Neural cell (in vitro differentiated cells): ENCODE results near the gene PATZ1. TPM values are rescaled to one million over a fixed set of nuclear protein-coding genes. Genes with fewer than 3 reads are reported as not detected.

Experiments used
- H2AFZ ChIP-seq: fragments of 200-600, 300-800 bp; sonication (generic), shearing (Covaris generic); 2 replicates; pipeline ENCODE4 v1.6.0; 2014; ENCODE audit warnings: low read depth, mild to moderate bottlenecking, antibody characterized with exemption, low read length, moderate library complexity
- H3F3A ChIP-seq: fragments of 200-600 bp; shearing (Covaris generic); 2 replicates; pipeline ENCODE4 v1.6.1; 2016; ENCODE audit warnings: mild to moderate bottlenecking, moderate library complexity, mixed read lengths, antibody characterized with exemption, low read length; ENCODE audit not compliant: insufficient read depth, poor library complexity, severe bottlenecking
- H3K27ac ChIP-seq: fragments of 200-600, 300-800 bp; sonication (generic), shearing (Covaris generic); 2 replicates; pipeline ENCODE4 v1.5.1; 2014; ENCODE audit warnings: mild to moderate bottlenecking, low read length, moderate library complexity
- H3K27me3 ChIP-seq: fragments of 300-800, 200-600 bp; sonication (generic), shearing (Covaris generic); 2 replicates; pipeline ENCODE4 v1.6.0; 2014; ENCODE audit warnings: mild to moderate bottlenecking, low read depth, low read length, moderate library complexity; ENCODE audit not compliant: insufficient read depth
- H3K36me3 ChIP-seq: fragments of 300-800, 200-600 bp; sonication (generic), shearing (Covaris generic); 2 replicates; pipeline ENCODE4 v1.5.1; 2014; ENCODE audit warnings: mild to moderate bottlenecking, antibody characterized with exemption, low read length, moderate library complexity; ENCODE audit not compliant: insufficient read depth
- H3K4me2 ChIP-seq: fragments of 300-800, 200-600 bp; sonication (generic), shearing (Covaris generic); 2 replicates; pipeline ENCODE4 v1.6.0; 2014; ENCODE audit warnings: mild to moderate bottlenecking, low read length
- H3K4me3 ChIP-seq: fragments of 300-800, 200-600 bp; sonication (generic), shearing (Covaris generic); 2 replicates; pipeline ENCODE4 v1.5.1; 2014; ENCODE audit warnings: mild to moderate bottlenecking, low read length, moderate library complexity
- H3K79me2 ChIP-seq: fragments of 200-600 bp; shearing (Covaris generic); replicated peaks from 2 replicates; pipeline ENCODE4 v1.6.0; 2014; ENCODE audit warnings: mild to moderate bottlenecking, low read length, moderate library complexity; ENCODE audit not compliant: insufficient read depth
- H3K9ac ChIP-seq: fragments of 300-800, 200-600 bp; sonication (generic), shearing (Covaris generic); 2 replicates; pipeline ENCODE4 v1.6.1; 2016; ENCODE audit warnings: mild to moderate bottlenecking, low read length, mixed read lengths
- H3K9me2 ChIP-seq: fragments of 200-600 bp; shearing (Covaris generic); 2 replicates; pipeline ENCODE4 v1.6.1; 2016; ENCODE audit warnings: mild to moderate bottlenecking, low read length, mixed read lengths; ENCODE audit not compliant: insufficient read depth
- H3K9me3 ChIP-seq: fragments of 200-600, 300-800 bp; sonication (generic), shearing (Covaris generic); 2 replicates; pipeline ENCODE4 v1.6.1; 2016; ENCODE audit warnings: mild to moderate bottlenecking, mixed run types, low read length, moderate library complexity, mixed read lengths
- H4K20me1 ChIP-seq: fragments of 200-600 bp; shearing (Covaris generic); 2 replicates; pipeline ENCODE4 v1.6.1; 2016; ENCODE audit warnings: mild to moderate bottlenecking, mixed run types; ENCODE audit not compliant: insufficient read depth
- EP300 ChIP-seq: fragments of 450-650 bp; conservative IDR thresholded peaks from 2 replicates; pipeline ENCODE4 v1.6.1; 2014; ENCODE audit warnings: antibody characterized with exemption, mild to moderate bottlenecking, moderate library complexity; ENCODE audit not compliant: poor library complexity, severe bottlenecking
- EZH2 ChIP-seq: fragments of 200-600, 300-800 bp; shearing (Covaris generic), sonication (generic); IDR thresholded peaks from 2 replicates; pipeline ENCODE4 v1.6.1; 2014; ENCODE audit warnings: antibody characterized with exemption, low read length, borderline replicate concordance, mild to moderate bottlenecking; ENCODE audit not compliant: insufficient read depth, poor library complexity, severe bottlenecking
- MXI1 ChIP-seq: fragments of 450-650 bp; conservative IDR thresholded peaks from 2 replicates; pipeline ENCODE4 v1.6.1; 2014; ENCODE audit warnings: antibody characterized with exemption, mild to moderate bottlenecking; ENCODE audit not compliant: poor library complexity, severe bottlenecking
- POLR2AphosphoS5 ChIP-seq: IDR thresholded peaks from 2 replicates; pipeline ENCODE4 v1.6.1; 2012
- RAD21 ChIP-seq: fragments of 450-650 bp; conservative IDR thresholded peaks from 2 replicates; pipeline ENCODE4 v1.6.1; 2014; ENCODE audit warnings: antibody characterized with exemption, mild to moderate bottlenecking, moderate library complexity
- SMC3 ChIP-seq: fragments of 450-650 bp; conservative IDR thresholded peaks from 2 replicates; pipeline ENCODE4 v1.6.1; 2014; ENCODE audit warnings: antibody characterized with exemption, mild to moderate bottlenecking, moderate library complexity; ENCODE audit not compliant: poor library complexity
- TAF1 ChIP-seq: IDR thresholded peaks from 2 replicates; pipeline ENCODE4 v1.6.1; 2012; ENCODE audit warnings: low read depth
- polyA plus RNA-seq: library from polyadenylated mRNA; depleted of rRNA; stranded (reverse); fragments of >200 nt; gene quantifications from 2 replicates; pipeline ENCODE4 v1.2.3, GENCODE V29; 2014
- TF ChIP-seq, protein P1 (sequence below): fragments of 450-650 bp; IDR thresholded peaks from 2 replicates; pipeline ENCODE4 v1.5.1; 2014; ENCODE audit warnings: antibody characterized with exemption, mild to moderate bottlenecking, moderate library complexity; ENCODE audit not compliant: poor library complexity, severe bottlenecking
- TF ChIP-seq, protein P2 (sequence below): IDR thresholded peaks from 2 replicates; pipeline ENCODE4 v1.6.1; 2012; ENCODE audit warnings: borderline replicate concordance

PATZ1 gene
- polyA plus RNA-seq, 1 donor from 2014 or later: 33.5 TPM

GRCh38 chr22:31281733-31282132, 64.4 kb downstream of the PATZ1 start:
- Histone ChIP-seq H3K27ac (no peak overlapping the region), H3K9ac (no peak overlapping the region), H3K9me2 (no peaks in the 10 kb centered on the region), H3K9me3 (no peaks in the 10 kb centered on the region), H3K27me3 (no peaks in the 10 kb centered on the region), H3K4me2 (no peak overlapping the region), H3F3A (no peaks in the 10 kb centered on the region), H3K79me2 (no peaks in the 10 kb centered on the region), H2AFZ (no peak overlapping the region), H3K36me3 (peaks cover 5% of the 10 kb centered on the region), H4K20me1 (no peaks in the 10 kb centered on the region), H3K4me3 (no peak overlapping the region)
- TF ChIP-seq SMC3: no peak
- TF ChIP-seq TAF1: no peak
- no peak for TF ChIP-seq EZH2
- no peak for TF ChIP-seq EP300
- TF ChIP-seq, protein P1, sequence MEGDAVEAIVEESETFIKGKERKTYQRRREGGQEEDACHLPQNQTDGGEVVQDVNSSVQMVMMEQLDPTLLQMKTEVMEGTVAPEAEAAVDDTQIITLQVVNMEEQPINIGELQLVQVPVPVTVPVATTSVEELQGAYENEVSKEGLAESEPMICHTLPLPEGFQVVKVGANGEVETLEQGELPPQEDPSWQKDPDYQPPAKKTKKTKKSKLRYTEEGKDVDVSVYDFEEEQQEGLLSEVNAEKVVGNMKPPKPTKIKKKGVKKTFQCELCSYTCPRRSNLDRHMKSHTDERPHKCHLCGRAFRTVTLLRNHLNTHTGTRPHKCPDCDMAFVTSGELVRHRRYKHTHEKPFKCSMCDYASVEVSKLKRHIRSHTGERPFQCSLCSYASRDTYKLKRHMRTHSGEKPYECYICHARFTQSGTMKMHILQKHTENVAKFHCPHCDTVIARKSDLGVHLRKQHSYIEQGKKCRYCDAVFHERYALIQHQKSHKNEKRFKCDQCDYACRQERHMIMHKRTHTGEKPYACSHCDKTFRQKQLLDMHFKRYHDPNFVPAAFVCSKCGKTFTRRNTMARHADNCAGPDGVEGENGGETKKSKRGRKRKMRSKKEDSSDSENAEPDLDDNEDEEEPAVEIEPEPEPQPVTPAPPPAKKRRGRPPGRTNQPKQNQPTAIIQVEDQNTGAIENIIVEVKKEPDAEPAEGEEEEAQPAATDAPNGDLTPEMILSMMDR: no peak
- TF ChIP-seq MXI1: no peak
- TF ChIP-seq RAD21: no peak
- no peak for TF ChIP-seq POLR2AphosphoS5
- TF ChIP-seq, protein P2, sequence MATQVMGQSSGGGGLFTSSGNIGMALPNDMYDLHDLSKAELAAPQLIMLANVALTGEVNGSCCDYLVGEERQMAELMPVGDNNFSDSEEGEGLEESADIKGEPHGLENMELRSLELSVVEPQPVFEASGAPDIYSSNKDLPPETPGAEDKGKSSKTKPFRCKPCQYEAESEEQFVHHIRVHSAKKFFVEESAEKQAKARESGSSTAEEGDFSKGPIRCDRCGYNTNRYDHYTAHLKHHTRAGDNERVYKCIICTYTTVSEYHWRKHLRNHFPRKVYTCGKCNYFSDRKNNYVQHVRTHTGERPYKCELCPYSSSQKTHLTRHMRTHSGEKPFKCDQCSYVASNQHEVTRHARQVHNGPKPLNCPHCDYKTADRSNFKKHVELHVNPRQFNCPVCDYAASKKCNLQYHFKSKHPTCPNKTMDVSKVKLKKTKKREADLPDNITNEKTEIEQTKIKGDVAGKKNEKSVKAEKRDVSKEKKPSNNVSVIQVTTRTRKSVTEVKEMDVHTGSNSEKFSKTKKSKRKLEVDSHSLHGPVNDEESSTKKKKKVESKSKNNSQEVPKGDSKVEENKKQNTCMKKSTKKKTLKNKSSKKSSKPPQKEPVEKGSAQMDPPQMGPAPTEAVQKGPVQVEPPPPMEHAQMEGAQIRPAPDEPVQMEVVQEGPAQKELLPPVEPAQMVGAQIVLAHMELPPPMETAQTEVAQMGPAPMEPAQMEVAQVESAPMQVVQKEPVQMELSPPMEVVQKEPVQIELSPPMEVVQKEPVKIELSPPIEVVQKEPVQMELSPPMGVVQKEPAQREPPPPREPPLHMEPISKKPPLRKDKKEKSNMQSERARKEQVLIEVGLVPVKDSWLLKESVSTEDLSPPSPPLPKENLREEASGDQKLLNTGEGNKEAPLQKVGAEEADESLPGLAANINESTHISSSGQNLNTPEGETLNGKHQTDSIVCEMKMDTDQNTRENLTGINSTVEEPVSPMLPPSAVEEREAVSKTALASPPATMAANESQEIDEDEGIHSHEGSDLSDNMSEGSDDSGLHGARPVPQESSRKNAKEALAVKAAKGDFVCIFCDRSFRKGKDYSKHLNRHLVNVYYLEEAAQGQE: no peak

GRCh38 chr22:31279821-31280505, 66.2 kb downstream of the PATZ1 start:
- Histone ChIP-seq H3K36me3 (peaks cover 5% of the 10 kb centered on the region), H3K27ac (no peak overlapping the region), H3K9me2 (no peaks in the 10 kb centered on the region), H4K20me1 (no peaks in the 10 kb centered on the region), H3K27me3 (no peaks in the 10 kb centered on the region), H3K9ac (no peak overlapping the region), H3K4me3 (no peak overlapping the region), H2AFZ (no peak overlapping the region), H3K4me2 (no peak overlapping the region), H3F3A (no peaks in the 10 kb centered on the region), H3K79me2 (no peaks in the 10 kb centered on the region), H3K9me3 (no peaks in the 10 kb centered on the region)
- TF ChIP-seq EZH2 (no peak), EP300 (no peak), SMC3 (no peak), RAD21 (no peak), MXI1 (no peak), POLR2AphosphoS5 (no peak), TAF1 (no peak)
- TF ChIP-seq, protein P2: no peak
- TF ChIP-seq, protein P1: no peak
